IMR-90 (cell line): ENCODE results near the gene PANK3.

Experiments
- CTCF ChIP-seq: conservative IDR thresholded peaks from 2 replicates; pipeline ENCODE4 v1.5.1; 2012; ENCODE audit warnings: mild to moderate bottlenecking, low read depth, low read length, improper control_type of control experiment
- MAZ ChIP-seq: IDR thresholded peaks from 2 replicates; pipeline ENCODE4 v1.6.1; 2012; ENCODE audit warnings: low read depth, mild to moderate bottlenecking, low read length, improper control_type of control experiment, moderate library complexity, borderline replicate concordance
- POLR2A ChIP-seq: IDR thresholded peaks from 2 replicates; pipeline ENCODE4 v1.6.1; 2012; ENCODE audit warnings: mild to moderate bottlenecking, low read depth, low read length
- USF2 ChIP-seq: fragments of 150-350 bp; IDR thresholded peaks from 2 replicates; pipeline ENCODE4 v1.6.1; 2017; ENCODE audit warnings: mild to moderate bottlenecking, antibody characterized with exemption, low read length, low read depth

- no peak for TF ChIP-seq CTCF
- no peak for TF ChIP-seq MAZ
- no peak for TF ChIP-seq POLR2A
- TF ChIP-seq USF2, result no peak
Measured at GRCh38 chr5:168513861-168514428, 65.2 kb downstream of the PANK3 start.
